ENCODE measurements around the gene YDJC. TPM values are rescaled to one million over a fixed set of nuclear protein-coding genes. Genes with fewer than 3 reads are reported as not detected.

The YDJC gene
- total and polyA plus RNA-seq, 12 donors = 2.5 to 36.2 (median 19.5) TPM

GRCh38 chr22:21677606-21678443 is 48.0 kb upstream of the YDJC start:
- intact Hi-C loops (cut with DNase I) = no loop called here
- no peak overlapping the region for H3K4me3 ChIP-seq
- 86 to 95% (median 91%) methylated on average over 15 of the region's 15 CpGs for WGBS, 4 donors
- no peaks in the 10 kb centered on the region for H3K9me3 ChIP-seq (replicated peaks in 1 of 3)
- no peaks in the 10 kb centered on the region for H3K4me1 ChIP-seq (replicated peaks in 1 of 2)
- H3K27me3 ChIP-seq = no peaks in the 10 kb centered on the region
- TF ChIP-seq CTCF (IDR thresholded peaks at IDR 0.05) (no peak), POLR2A (IDR thresholded peaks at IDR 0.05) (no peak)
- no peak for DNase-seq
- H3K27ac ChIP-seq = no peak overlapping the region
- H3K36me3 ChIP-seq (replicated peaks in 1 of 2) = peaks cover 0 to 53% of the 10 kb centered on the region in 2 donors

- intact Hi-C loops (cut with DNase I) = no loop called here
- Histone ChIP-seq H3K27ac (no peak overlapping the region), H3K36me3 (replicated peaks in 1 of 2) (peaks cover 0 to 64% of the 10 kb centered on the region in 2 donors), H3K27me3 (no peaks in the 10 kb centered on the region), H3K4me3 (no peak overlapping the region), H3K9me3 (replicated peaks in 1 of 3) (no peaks in the 10 kb centered on the region), H3K4me1 (replicated peaks in 1 of 2) (no peaks in the 10 kb centered on the region)
- 95 to 97% (median 96%) methylated on average over 9 to 12 of the region's 12 CpGs for WGBS, 4 donors
- DNase-seq = no peak
- TF ChIP-seq POLR2A (IDR thresholded peaks at IDR 0.05) (no peak), CTCF (IDR thresholded peaks at IDR 0.05) (no peak)
These were observed 44.9 kb upstream of the YDJC start for GRCh38 chr22:21674638-21675245.

- no peak for DNase-seq
- intact Hi-C loops (cut with DNase I) = no loop called here
- H3K4me3 ChIP-seq = no peak overlapping the region
- no peaks in the 10 kb centered on the region for H3K9me3 ChIP-seq (replicated peaks in 1 of 3)
- H3K36me3 ChIP-seq (replicated peaks in 1 of 2) = peaks cover 0 to 65% of the 10 kb centered on the region in 2 donors
- 90 to 98% (median 95%) methylated on average over 6 to 12 of the region's 12 CpGs for WGBS, 4 donors
- TF ChIP-seq POLR2A (IDR thresholded peaks at IDR 0.05) = no peak
- TF ChIP-seq CTCF (IDR thresholded peaks at IDR 0.05) = no peak
- no peaks in the 10 kb centered on the region for H3K27me3 ChIP-seq
- no peak overlapping the region for H3K27ac ChIP-seq
- no peaks in the 10 kb centered on the region for H3K4me1 ChIP-seq (replicated peaks in 1 of 2)
These were observed 43.9 kb upstream of the YDJC start for GRCh38 chr22:21673534-21674321.

GRCh38 chr22:21672107-21672629 is 42.3 kb upstream of the YDJC start:
- Histone ChIP-seq H3K9me3 (replicated peaks in 1 of 3) (no peaks in the 10 kb centered on the region), H3K27me3 (no peaks in the 10 kb centered on the region), H3K36me3 (replicated peaks in 1 of 2) (peaks cover 0 to 57% of the 10 kb centered on the region in 2 donors), H3K27ac (no peak overlapping the region), H3K4me1 (replicated peaks in 1 of 2) (peaks cover 0 to 4% of the 10 kb centered on the region in 2 donors), H3K4me3 (no peak overlapping the region)
- intact Hi-C loops (cut with DNase I) = no loop called here
- 75 to 92% (median 83%) methylated on average over 5 to 6 of the region's 6 CpGs for WGBS, 4 donors
- TF ChIP-seq POLR2A (IDR thresholded peaks at IDR 0.05) (no peak), CTCF (IDR thresholded peaks at IDR 0.05) (no peak)
- no peak for DNase-seq
